ENCODE data around the gene SLC25A26. TPM values are rescaled to one million over a fixed set of nuclear protein-coding genes. Genes with fewer than 3 reads are reported as not detected.

The SLC25A26 gene
- total RNA-seq, 3 donors from 2014 or later, result 25.6 to 31.4 (median 30.9) TPM

- Histone ChIP-seq H3K27ac (no peak overlapping the region), H3K9me3 (no peaks in the 10 kb centered on the region), H3K36me3 (peaks cover 25% of the 10 kb centered on the region)
Observed at GRCh38 chr3:66385066-66385465, 164.3 kb downstream of the SLC25A26 start.

DNA sequence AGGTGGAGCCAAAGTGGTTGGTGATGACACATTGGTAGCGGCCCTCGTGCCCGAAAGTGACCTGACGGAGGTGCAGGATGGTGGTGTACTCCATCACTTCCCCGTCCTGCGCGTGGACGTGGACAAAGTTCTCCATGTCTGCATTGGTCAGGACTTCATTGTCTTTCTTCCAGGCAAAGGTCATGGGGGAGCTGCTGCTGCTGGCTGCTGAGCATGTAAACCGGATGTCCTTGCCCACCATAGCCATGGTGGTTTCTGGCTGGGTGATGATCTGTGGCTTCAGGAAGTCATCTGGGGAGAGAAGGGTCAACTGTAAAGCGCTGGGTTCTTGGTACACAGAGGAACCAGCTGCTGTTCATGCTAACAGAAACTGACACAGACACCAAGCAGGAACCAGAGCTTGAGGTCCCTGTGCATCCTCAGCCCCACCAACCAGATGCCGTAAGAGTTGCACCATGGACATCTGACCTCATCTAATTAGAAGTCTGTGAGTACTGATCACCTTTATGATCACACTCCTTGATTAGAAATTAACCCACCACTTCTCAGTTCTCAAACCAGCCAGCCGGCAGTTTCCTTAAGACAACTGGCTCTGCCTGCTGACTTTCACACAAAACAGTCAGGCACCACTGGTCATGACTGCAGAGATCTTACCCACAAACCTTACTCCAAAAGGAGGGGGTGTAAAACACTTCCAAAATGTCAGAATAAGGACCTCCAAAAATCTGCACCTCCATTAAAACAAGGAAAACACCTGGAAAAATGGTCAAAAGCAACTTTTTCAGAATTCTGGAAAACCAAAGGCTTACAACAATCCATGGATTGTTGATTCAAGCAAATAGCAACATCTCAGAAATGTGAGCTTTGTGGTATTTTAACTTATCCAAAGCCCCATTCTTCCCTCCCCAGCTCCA, 165.5 kb downstream of the SLC25A26 start:
- intact Hi-C loops (cut with DNase I; ENCODE audit: low total_unique reads), result no loop called here
- no peaks in the 10 kb centered on the region for H3K27me3 ChIP-seq
- no peak for TF ChIP-seq CTCF (IDR thresholded peaks at IDR 0.05)
- H3K9me3 ChIP-seq, result no peaks in the 10 kb centered on the region
- peaks cover 13% of the 10 kb centered on the region for H3K36me3 ChIP-seq
- peaks cover 0 to 3% of the 10 kb centered on the region in 2 donors for H3K4me1 ChIP-seq
- no peak for DNase-seq (ENCODE audit: low spot score in 2 of 2)
- no peak overlapping the region for H3K27ac ChIP-seq
- no peak overlapping the region for H3K4me3 ChIP-seq

More at GRCh38 chr3:66385066-66385465, 164.3 kb downstream of the SLC25A26 start:
- DNase-seq (ENCODE audit: low spot score in 2 of 2), result no peak
- Histone ChIP-seq H3K27me3 (no peaks in the 10 kb centered on the region), H3K4me1 (peaks cover 0 to 3% of the 10 kb centered on the region in 2 donors), H3K4me3 (no peak overlapping the region)
- intact Hi-C loops (cut with DNase I; ENCODE audit: low total_unique reads), result no loop called here
- TF ChIP-seq CTCF (IDR thresholded peaks at IDR 0.05), result no peak
- TF ChIP-seq POLR2AphosphoS5 (IDR thresholded peaks at IDR 0.05), result no peak
- TF ChIP-seq POLR2A (IDR thresholded peaks at IDR 0.05), result no peak

DNA sequence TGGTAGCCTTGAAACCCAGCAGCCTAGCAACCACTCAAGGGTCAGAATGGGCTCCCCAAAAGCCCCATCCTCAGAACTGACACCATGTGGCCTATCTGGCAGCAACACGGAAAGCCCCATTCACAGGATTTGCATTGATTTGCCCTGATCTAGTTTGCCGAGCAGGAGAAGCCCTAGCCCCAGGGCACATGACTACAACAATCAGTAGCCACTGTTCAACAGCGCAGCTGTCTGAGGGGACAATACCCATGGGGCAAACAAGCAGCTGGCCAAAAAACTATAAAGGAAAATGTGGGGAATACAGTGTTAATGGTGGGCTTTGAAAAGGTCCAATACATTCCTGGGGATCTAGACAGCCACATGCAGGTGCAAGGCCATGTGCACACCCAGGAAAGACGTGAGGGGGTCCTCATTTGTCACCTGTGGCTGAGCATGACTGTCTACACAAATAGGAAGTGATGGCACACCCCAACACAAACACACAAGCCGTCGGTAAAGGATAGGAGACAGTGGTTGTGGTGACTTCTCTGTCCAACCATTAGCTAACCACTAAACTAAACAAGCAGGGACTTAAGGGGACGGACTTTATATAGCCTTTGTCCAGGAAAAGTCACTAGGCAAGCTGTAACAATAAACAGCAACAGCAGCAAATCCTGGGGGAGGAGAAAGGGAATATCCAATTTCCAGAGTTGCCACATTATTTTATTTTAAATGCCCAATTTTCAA, 166.3 kb downstream of the SLC25A26 start:
- no peaks in the 10 kb centered on the region for H3K27me3 ChIP-seq
- no peak for TF ChIP-seq POLR2AphosphoS5 (IDR thresholded peaks at IDR 0.05)
- TF ChIP-seq CTCF (IDR thresholded peaks at IDR 0.05), result no peak
- TF ChIP-seq POLR2A (IDR thresholded peaks at IDR 0.05), result no peak
- intact Hi-C loops (cut with DNase I; ENCODE audit: low total_unique reads), result no loop called here
- H3K4me3 ChIP-seq, result no peak overlapping the region
- peaks cover 6% of the 10 kb centered on the region for H3K36me3 ChIP-seq
- no peaks in the 10 kb centered on the region for H3K9me3 ChIP-seq
- peaks cover 0 to 3% of the 10 kb centered on the region in 2 donors for H3K4me1 ChIP-seq
- no peak overlapping the region for H3K27ac ChIP-seq
- DNase-seq (ENCODE audit: low spot score in 2 of 2), result no peak

DNA sequence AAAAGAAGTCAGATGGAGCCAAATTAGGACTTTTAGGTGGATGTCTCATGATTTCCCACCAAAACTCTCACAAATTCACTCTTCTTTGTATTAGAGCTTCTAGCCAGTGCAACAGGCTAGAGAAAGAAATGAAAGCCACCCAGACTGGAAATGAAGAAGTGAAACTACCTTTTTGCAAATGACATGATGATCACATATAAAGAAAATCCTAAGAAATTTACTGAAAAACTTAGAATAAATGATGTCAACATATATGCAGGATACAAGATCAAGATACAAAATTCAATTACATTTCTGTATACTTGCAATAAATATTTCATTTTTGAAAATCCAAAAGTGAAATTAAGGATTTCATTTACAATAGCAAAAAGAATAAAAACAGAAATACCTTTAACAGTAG, 169.2 kb downstream of the SLC25A26 start:
- intact Hi-C loops (cut with DNase I; ENCODE audit: low total_unique reads), result no loop called here
- H3K36me3 ChIP-seq, result no peaks in the 10 kb centered on the region
- H3K27ac ChIP-seq, result no peak overlapping the region
- TF ChIP-seq POLR2AphosphoS5 (IDR thresholded peaks at IDR 0.05) (no peak), POLR2A (IDR thresholded peaks at IDR 0.05) (no peak), CTCF (IDR thresholded peaks at IDR 0.05) (no peak)
- no peak overlapping the region for H3K4me3 ChIP-seq
- H3K4me1 ChIP-seq, result peaks cover 0 to 3% of the 10 kb centered on the region in 2 donors
- H3K9me3 ChIP-seq, result no peaks in the 10 kb centered on the region
- no peaks in the 10 kb centered on the region for H3K27me3 ChIP-seq
- DNase-seq (ENCODE audit: low spot score in 2 of 2), result no peak

GRCh38 chr3:66392512-66392911, 171.7 kb downstream of the SLC25A26 start:
- no peaks in the 10 kb centered on the region for H3K27me3 ChIP-seq
- H3K4me3 ChIP-seq, result no peak overlapping the region
- intact Hi-C loops (cut with DNase I; ENCODE audit: low total_unique reads), result loop anchor here (1.0 kb wide), 1 partner anchor 25 kb away; no protein-coding TSS in a partner anchor
- H3K27ac ChIP-seq, result peak overlapping the region in 1 of 2 donors; percentile 10
- H3K36me3 ChIP-seq, result no peaks in the 10 kb centered on the region
- no peak for TF ChIP-seq POLR2A (IDR thresholded peaks at IDR 0.05)
- H3K9me3 ChIP-seq, result no peaks in the 10 kb centered on the region
- DNase-seq (ENCODE audit: low spot score in 2 of 2), result no peak
- no peaks in the 10 kb centered on the region for H3K4me1 ChIP-seq
